Muscle of leg (tissue), 11 donors: Measurements from ENCODE around the gene PFKFB1. TPM values are rescaled to one million over a fixed set of nuclear protein-coding genes. Genes with fewer than 3 reads are reported as not detected.

Experiments
- DNase-seq: peaks from one replicate; pipeline ENCODE4 v3.0.0; 2013
- H3K27ac ChIP-seq: one replicate; pipeline ENCODE4 v1.5.1; 2013; ENCODE audit warnings: mild to moderate bottlenecking, low read length, control low read depth
- H3K27me3 ChIP-seq: one replicate; pipeline ENCODE4 v1.6.1; 2013; ENCODE audit warnings: low read length; ENCODE audit not compliant: control insufficient read depth, insufficient read depth
- H3K36me3 ChIP-seq: one replicate; pipeline ENCODE4 v1.6.1; 2013; ENCODE audit warnings: low read length; ENCODE audit not compliant: control insufficient read depth, insufficient read depth
- H3K4me1 ChIP-seq: one replicate; pipeline ENCODE4 v1.6.1; 2013; ENCODE audit warnings: low read length; ENCODE audit not compliant: control insufficient read depth, insufficient read depth
- H3K4me3 ChIP-seq: one replicate; pipeline ENCODE4 v1.5.1; 2013; ENCODE audit warnings: low read length, control low read depth
- H3K9me3 ChIP-seq: replicated peaks from 2 replicates; pipeline ENCODE4 v1.6.1; 2013; ENCODE audit warnings: low read depth, low read length; ENCODE audit not compliant: control insufficient read depth
- WGBS: methylation state at CpG from one replicate; pipeline ENCODE4 v1.1.5; 2013; ENCODE audit warnings: missing lambda C conversion rate; ENCODE audit not compliant: insufficient coverage; 5-methylcytosine and 5-hydroxymethylcytosine counted together
- polyA plus RNA-seq, 8 donors: library from polyadenylated mRNA; unstranded; fragments of 120-200 nt; gene quantifications; one replicate each; pipeline versions ENCODE4 v1.2.1 to v1.2.3, GENCODE V29; 2013; ENCODE audit warnings: inconsistent platforms in 1 of 8, low replicate concordance in 1 of 8; ENCODE audit not compliant: insufficient read length in 8 of 8, insufficient read depth in 1 of 8
- total RNA-seq: library from RNA; stranded (reverse); fragments of 120-200 nt; gene quantifications from one replicate; pipeline ENCODE4 v1.2.4, GENCODE V29; 2013

Gene PFKFB1
- total and polyA plus RNA-seq, 9 donors: 0.30 to 1.7 (median 0.69) TPM

GRCh38 chrX:55014897-55015299 lies 20.9 kb upstream of the PFKFB1 start:
- H3K27me3 ChIP-seq: peaks cover 26% of the 10 kb centered on the region
- DNase-seq: no peak
- H3K9me3 ChIP-seq: no peaks in the 10 kb centered on the region
- no peaks in the 10 kb centered on the region for H3K36me3 ChIP-seq
- no peaks in the 10 kb centered on the region for H3K4me1 ChIP-seq
- H3K27ac ChIP-seq: no peak overlapping the region
- WGBS: 63% methylated on average over 1 of the region's 4 CpGs
- no peak overlapping the region for H3K4me3 ChIP-seq

DNA sequence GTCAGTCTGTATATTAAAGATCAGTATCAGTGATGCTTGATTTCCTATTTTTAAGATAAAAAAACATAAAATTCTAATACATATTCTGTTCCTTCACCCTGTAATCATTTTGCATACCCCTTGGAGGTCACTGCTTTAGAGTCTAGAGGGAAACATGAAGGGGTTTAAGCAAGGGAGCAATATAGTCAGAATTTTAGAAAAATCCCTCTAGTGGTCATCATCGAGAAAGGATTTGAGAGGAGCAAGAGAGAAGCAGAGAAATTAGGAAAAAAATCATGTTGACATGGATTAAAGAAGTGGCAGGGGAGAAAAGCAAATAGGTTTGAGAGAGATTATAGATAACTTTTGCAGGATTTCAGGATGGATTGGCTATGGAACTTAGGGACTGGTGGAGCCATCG lies 17.3 kb upstream of the PFKFB1 start:
- peak; percentile 16 for DNase-seq
- no peak overlapping the region for H3K4me3 ChIP-seq
- H3K27ac ChIP-seq: no peak overlapping the region
- peaks cover 5% of the 10 kb centered on the region for H3K36me3 ChIP-seq
- no peaks in the 10 kb centered on the region for H3K9me3 ChIP-seq
- peaks cover 8% of the 10 kb centered on the region for H3K4me1 ChIP-seq
- H3K27me3 ChIP-seq: peaks cover 26% of the 10 kb centered on the region
- 0% methylated on average over 1 of the region's 2 CpGs for WGBS

DNA sequence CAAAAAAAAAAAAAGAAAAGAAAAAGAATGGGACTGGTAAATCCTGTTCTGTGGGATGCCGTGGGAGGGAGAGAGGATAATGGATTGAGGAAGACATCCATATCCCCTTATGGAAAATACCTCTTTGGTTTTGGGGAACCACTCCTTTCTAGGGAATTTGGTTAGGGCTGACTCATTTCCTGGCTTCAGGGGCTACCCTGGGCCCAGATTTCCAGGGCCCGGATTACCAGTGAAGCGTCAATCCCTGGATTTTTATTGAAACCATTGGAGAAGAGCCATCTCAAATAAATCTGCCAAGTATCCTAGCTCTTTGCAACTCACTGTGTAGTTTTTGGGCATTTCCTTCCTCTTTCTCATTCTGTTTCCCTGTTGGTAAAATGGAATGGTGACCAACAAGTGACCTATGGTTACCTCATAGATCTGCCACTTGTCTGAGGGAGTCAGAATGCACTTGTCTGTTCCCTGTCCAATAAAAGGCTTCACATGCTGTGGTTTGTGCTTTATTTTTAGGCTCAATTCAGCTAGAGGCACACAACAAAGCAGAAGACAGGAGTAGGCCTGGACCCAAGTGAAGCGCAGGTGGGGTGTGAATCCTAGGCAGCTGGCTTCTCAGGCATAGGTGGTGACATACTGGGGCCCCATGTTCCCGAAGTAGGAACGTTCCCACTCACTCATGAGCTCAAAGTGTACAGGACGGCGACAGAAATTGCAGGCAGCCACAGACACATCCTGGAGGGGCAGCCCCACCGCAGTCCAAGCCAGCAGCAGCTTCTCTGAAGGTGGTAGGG lies 14.8 kb upstream of the PFKFB1 start:
- Histone ChIP-seq H3K27me3 (peaks cover 23% of the 10 kb centered on the region), H3K27ac (peak overlapping the region; percentile 31), H3K4me3 (no peak overlapping the region), H3K36me3 (peaks cover 23% of the 10 kb centered on the region), H3K9me3 (no peaks in the 10 kb centered on the region), H3K4me1 (peaks cover 8% of the 10 kb centered on the region)
- peak; percentile 38 for DNase-seq
- WGBS: 57% methylated on average over 6 of the region's 9 CpGs

DNA sequence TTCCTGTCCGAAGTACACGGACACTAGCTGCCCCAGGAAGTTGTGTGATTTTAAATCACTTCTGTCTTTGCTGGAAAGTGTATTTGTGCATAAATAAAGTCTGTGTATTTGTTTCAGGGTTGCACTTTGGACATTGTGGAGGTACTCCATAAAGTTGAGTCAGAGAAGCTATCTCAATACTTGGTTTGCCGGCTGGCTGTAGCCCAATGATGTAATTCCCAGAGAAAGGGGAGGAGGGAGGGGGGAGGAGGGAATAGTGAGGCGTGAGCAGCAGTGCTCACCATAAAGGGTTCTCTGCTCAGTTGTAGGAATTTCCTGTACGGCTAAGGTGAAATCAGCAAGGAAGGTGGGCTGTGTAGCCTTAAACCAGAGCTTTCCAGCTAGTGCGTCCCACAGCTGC lies 13.7 kb upstream of the PFKFB1 start:
- peaks cover 33% of the 10 kb centered on the region for H3K36me3 ChIP-seq
- H3K27ac ChIP-seq: no peak overlapping the region
- no peaks in the 10 kb centered on the region for H3K9me3 ChIP-seq
- 53% methylated on average over 4 of the region's 6 CpGs for WGBS
- H3K4me1 ChIP-seq: peaks cover 8% of the 10 kb centered on the region
- no peak overlapping the region for H3K4me3 ChIP-seq
- peaks cover 23% of the 10 kb centered on the region for H3K27me3 ChIP-seq
- peak; percentile 23 for DNase-seq

- H3K27me3 ChIP-seq: peaks cover 23% of the 10 kb centered on the region
- H3K27ac ChIP-seq: no peak overlapping the region
- H3K4me1 ChIP-seq: peaks cover 8% of the 10 kb centered on the region
- no peak for DNase-seq
- 79% methylated on average over 18 of the region's 18 CpGs for WGBS
- H3K4me3 ChIP-seq: no peak overlapping the region
- H3K9me3 ChIP-seq: no peaks in the 10 kb centered on the region
- peaks cover 39% of the 10 kb centered on the region for H3K36me3 ChIP-seq
These were observed 13.0 kb upstream of the PFKFB1 start for GRCh38 chrX:55006827-55007621.

DNA sequence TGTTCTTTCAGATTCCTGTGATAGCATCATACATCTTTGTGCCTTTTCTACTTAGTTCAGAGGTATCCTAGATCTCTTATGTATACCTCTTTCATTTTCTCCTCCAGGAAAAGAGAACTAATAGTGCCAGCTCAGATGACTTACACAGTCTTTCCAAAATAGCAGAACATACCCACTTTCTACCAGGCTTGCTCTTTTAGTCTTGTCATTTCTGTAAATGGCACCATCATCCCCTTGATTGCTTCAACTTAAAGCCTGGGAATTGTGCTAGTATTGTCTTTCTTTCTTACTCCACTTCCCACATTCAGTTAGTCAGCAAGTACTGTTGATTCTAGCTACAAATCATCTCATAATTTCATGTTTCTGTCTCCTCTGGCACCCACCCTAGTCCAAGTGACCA lies 11.3 kb upstream of the PFKFB1 start:
- H3K27me3 ChIP-seq: peaks cover 24% of the 10 kb centered on the region
- H3K36me3 ChIP-seq: peaks cover 40% of the 10 kb centered on the region
- no peak for DNase-seq
- H3K4me1 ChIP-seq: peaks cover 10% of the 10 kb centered on the region
- no peak overlapping the region for H3K4me3 ChIP-seq
- no peaks in the 10 kb centered on the region for H3K9me3 ChIP-seq
- no peak overlapping the region for H3K27ac ChIP-seq

DNA sequence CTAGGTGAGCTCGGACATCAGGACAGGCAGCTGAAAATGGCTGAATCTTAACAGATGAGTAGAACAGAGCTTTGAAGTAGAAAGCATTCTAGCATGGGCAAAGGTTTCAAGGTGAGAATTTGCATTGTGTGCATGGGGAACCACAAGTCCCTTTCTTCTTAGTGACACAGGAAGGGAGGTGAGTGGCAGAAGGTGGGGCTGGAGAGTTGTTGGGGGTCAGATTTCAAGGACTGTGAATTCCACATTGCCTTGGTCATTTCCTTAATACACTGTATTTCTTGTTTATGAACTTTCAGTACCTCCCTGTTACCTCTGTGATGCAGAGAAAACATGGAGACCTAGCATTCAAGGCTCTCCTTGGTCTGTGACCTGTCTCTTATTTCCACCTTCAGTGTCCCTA lies 10.2 kb upstream of the PFKFB1 start:
- Histone ChIP-seq H3K36me3 (peaks cover 40% of the 10 kb centered on the region), H3K27me3 (peaks cover 27% of the 10 kb centered on the region), H3K27ac (no peak overlapping the region), H3K4me3 (no peak overlapping the region), H3K9me3 (no peaks in the 10 kb centered on the region), H3K4me1 (peaks cover 6% of the 10 kb centered on the region)
- 88% methylated on average over 1 of the region's 1 CpG for WGBS
- DNase-seq: no peak

DNA sequence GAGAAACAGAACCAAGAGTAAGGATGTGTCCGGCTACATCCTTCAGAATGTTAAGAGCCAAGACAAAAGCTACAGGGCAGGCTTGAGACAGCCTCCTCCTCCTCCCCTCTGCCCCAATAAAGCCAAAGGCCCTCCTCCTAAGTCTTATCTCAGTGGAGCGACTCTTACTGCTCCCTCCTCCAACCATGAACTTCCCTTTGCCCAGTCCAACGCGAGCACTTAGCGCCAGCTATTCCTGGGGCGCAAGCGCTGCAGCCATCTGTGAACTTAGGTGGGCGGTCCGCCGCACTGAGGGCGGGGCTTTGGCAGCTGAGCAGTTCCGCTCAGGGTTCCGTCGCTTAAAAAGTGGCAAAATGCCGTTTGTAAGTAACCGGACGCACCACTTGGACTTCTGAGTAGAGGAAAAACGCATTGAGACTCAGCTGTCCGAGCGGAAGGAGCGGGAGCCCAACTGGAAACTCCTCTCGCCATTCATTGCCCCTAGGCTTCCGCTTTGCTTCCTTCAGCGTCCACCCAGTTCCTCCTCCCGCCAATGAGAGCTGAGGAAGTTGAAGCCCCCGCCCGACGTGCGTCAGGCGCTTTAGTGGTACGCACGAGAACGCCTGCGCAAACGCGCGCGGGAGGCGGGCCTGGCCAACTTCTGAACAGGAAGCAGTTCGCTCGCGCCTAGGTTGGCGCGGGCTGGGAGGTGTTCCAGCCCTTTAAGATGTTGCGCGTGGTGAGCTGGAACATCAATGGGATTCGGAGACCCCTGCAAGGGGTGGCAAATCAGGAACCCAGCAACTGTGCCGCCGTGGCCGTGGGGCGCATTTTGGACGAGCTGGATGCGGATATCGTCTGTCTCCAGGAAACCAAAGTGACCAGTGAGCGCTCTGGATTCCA lies 6.0 kb upstream of the PFKFB1 start, which contains the start of gene APEX2:
APEX2 (plus strand) TSS at position 647 of the 882 bp plus-strand sequence; CDS start at position 707, 60 bp downstream.
- Histone ChIP-seq H3K4me3 (peak within 1 kb of the TSS; percentile 78), H3K36me3 (peaks cover 28% of the 10 kb centered on the region), H3K4me1 (peaks cover 5% of the 10 kb centered on the region), H3K9me3 (no peaks in the 10 kb centered on the region), H3K27me3 (peaks cover 24% of the 10 kb centered on the region), H3K27ac (peak within 1 kb of the TSS; percentile 98)
- DNase-seq: peak; percentile 97
- WGBS: 36% methylated on average over 50 of the region's 55 CpGs

DNA sequence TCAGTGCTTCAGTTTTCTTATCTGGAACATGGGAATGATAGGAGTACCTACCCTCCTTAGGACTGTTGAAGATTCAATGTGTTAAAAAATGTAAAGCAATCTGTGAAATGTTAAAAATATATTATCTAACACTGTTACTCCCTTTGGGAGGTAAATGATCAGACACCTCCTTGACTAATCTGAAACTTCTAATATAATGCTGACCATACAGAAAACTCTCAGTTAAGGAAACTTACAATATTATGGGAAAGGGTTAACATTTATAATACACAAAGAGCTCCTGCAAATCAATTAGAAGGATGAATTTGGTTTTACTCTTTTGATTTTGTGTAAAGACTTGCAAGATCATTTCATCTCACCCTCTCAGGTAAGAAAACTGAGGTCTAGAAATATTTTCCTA lies 1.6 kb upstream of the PFKFB1 start:
- Histone ChIP-seq H3K4me1 (peaks cover 13% of the 10 kb centered on the region), H3K9me3 (no peaks in the 10 kb centered on the region), H3K36me3 (no peaks in the 10 kb centered on the region), H3K4me3 (no peak overlapping the region), H3K27me3 (peaks cover 35% of the 10 kb centered on the region), H3K27ac (no peak overlapping the region)
- DNase-seq: no peak
